Activated CD4-positive, alpha-beta T cell treated with anti-CD3 and anti-CD28 coated beads, Interleukin-2, amount 50 U/mL, for 48 hours (primary cell): ENCODE results near the gene TOMM40L.
"Not testable (repeated sequence)": the region's sequence is repeated elsewhere in the genome, so short reads cannot be mapped to it uniquely, and the experiment has no call there.

Experiments used
- DNase-seq, 2 experiments: peaks; one replicate each; pipeline ENCODE4 v3.0.0-alpha.2; 2020

Gene TOMM40L

DNA sequence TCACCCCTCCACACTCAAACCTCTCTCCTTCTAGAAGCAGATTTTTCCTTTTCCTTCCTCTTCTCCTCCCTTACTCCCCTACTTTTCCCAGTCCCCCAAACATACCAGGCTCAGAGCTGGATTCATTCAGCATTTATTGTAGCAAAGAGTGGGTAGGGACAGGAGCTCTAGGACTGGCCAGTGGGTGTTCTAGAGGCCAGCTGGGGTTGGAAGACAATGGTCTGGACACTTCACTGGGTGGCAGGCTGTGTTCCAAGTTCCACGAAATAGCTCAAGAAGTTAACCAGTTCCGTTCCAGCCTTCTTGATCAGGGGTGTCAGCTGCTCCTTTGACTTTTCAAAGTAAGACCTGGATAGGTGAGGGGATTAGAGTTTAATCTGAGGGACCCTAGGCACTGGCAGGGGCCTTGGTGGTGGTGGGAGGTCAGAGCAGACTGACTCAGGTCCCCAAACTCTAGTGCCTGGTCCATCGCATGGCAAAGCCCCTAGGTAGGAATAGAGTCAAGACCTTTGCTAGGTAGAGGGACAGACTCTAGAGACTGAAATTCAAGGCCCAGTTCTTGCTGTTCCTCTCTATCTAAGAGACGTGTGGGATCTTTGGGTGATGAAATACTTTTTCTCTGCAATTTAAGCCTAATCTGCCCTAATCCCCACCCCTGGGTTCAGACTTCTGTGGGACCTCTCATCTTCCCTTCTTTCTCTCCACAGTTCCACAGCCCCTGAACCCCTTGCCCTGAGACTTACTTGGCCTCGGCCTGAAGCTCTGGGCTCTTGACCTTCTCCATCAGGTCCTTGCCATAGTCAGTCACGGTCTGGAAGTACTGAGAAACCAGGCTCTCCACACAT lies 3.5 kb upstream of the TOMM40L start:
- DNase-seq = no peak

DNA sequence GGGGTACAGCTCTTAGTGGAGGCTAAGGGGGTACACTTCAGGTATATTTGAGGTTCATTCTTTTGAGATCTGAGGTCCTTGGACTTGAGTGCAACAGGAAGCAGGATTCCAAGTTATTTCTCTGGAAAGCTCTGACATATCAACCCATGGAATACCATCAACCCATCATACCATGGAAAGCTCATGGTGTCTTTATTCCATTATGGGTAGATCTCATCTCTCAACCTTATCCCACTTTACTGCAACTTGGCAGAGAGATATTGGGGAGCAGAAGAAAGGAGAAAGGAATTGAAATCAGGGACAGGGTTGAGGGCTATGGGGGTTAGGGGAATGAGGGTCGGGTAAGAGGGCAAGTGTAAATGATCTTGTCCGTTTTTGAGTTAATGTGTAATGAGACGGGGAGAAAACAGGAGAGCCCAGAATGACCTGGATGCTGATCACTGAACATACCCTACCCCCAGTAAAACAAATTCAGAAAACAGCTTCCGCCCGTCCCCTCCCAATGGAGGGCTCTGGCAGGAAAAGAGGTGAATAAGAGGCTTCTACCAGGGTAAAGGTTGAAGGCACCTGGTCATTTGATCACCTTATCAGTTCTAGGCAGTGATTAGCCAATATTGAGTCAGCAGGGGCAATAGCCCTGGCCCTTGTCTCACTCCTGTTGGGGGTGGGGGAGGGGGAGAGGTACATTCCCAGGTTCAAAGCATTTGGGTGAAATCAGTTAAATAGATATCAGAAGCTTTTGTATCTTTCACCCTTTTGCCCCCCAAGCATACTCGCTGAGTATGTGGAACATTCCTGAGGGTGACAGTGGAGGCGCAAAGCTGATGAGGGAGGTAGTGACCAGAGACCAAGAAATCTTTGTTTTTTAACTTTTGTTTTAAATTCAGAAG lies 1.8 kb upstream of the TOMM40L start:
- DNase-seq = no peak

DNA sequence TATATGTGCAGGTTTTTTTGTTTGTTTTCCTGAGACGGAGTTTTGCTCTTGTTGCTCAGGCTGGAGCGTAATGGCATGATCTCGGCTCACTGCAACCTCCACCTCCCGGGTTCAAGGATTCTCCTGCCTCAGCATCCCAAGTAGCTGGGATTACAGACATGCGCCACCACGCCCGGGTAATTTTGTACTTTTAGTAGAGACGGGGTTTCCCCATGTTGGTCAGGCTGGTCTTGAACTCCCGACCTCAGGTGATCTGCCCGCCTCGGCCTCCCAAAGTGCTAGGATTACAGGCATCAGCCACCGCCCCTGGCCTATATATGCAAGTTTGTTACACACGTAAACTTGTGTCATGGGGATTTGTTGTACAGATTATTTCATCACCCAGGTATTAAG lies 1.2 kb upstream of the TOMM40L start:
- DNase-seq = not testable (repeated sequence)

DNA sequence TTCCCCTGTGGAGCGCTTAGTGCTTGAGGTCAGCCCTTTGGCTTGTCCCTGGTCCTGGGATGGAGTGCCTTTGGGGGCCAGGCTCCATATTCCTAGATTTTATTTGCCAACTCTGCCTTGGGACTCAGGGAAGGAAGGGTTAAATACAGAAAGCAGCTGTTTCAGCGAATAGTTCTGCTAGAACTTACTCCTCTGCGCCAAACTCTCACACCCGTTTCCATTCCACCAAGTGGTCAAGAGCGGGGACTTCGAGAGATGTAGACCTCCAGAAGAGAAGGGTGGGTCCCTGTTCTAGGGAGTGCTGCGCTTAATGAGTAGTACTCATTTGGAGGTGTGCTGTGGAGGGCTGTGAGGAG lies 704 bp upstream of the TOMM40L start:
- DNase-seq = no peak

DNA sequence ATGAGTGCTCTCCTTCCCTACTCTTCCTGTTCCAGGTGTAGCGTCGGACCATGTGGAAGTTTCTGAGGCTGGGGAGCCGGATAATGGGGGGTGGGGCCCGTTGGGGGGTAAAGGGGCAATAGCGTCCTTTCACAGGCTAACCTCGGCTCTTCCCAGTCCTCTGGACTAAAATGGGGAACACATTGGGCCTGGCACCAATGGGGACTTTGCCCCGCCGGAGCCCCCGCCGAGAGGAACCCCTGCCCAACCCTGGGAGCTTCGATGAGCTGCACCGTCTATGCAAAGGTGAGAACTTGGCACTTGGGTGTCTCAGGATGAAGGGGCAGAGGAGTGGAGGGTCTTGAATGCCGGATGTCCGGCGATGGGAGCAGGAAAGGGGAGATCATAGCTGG lies 456 bp downstream of the TOMM40L start:
- DNase-seq = peak in 1 of 2 experiments; percentile 18

DNA sequence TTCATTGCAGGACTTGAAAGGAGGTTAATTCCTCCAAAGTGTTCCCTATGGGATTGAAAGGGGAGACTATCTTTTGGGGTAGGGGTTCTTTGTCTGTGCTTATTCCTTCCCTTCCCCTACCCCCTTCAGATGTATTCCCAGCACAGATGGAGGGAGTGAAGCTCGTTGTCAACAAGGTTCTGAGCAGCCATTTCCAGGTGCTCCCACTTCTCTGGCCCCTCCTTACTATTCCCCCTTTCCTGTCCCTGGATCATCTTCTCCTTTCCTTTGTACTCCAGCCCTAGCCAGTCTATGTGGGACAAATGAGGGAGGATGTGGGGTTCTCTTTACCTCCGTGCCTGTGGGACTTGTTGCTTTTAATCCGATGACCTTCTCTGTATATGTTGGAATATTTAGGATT lies 899 bp downstream of the TOMM40L start:
- DNase-seq = no peak

DNA sequence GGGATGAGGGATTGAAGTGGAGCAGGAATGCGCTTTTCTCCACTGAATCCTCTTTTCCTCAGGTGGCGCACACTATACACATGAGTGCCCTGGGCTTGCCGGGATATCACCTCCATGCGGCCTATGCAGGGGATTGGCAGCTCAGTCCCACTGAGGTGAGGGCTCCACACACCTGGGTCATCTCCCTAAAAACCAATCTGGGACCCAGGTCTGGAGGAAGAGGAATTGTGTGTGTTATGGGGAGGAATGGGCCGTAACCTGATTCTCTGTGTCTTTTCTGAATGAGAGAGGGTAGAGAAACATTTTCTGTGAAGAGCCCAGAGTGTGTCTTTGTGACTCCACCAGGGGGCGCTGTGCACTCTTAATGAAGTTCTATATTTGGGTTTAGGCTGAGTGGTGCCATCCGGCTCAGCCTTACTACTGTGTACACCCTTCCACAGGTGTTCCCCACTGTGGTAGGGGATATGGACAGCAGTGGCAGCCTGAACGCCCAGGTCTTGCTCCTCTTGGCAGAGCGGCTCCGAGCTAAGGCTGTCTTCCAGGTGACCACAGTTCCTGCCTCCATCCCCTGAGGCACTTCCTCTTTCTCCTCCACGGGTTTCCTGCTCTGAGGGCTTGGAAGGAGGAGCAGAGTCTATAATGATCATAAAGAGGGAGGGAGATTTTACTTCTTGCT lies 1.5 kb downstream of the TOMM40L start:
- peak; percentile 94 to 95 for DNase-seq

DNA sequence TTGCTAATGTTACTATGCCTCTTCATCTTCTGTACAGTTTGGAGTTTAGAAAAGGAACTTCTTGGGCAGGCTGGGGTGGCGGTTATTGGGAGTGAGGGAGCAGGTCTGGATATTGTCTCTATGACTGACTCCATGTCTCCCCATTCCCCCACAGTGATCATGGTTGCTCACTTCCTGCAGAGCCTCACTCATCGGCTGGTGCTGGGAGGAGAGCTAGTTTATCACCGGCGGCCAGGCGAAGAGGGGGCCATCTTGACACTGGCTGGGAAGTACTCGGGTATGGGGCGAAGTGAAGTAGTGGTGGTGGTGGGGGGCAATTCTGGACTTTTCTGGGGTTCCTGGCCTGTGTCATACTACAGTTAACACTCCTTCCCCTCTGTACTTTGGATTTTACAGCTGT lies 2.2 kb downstream of the TOMM40L start:
- DNase-seq = no peak

DNA sequence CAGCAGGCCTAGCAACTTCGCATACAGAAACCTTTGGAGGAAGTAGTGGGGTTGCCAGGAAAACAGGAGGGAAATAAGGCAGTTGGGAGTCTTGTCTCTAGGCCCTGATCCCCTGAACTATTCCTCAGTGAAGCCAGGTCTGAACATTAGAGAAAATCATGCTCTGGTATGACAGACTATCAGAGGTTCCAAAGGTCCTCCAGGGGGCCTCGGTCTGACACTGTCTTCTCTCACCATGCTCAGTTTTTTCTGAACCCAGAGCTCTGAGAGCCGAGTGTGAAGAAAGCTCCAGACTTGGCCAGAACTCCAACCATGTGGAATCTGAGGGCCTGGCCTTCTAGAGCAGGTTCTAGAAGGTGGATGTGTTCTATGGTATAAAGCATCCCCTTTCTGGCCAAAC lies 4.0 kb downstream of the TOMM40L start:
- no peak for DNase-seq

DNA sequence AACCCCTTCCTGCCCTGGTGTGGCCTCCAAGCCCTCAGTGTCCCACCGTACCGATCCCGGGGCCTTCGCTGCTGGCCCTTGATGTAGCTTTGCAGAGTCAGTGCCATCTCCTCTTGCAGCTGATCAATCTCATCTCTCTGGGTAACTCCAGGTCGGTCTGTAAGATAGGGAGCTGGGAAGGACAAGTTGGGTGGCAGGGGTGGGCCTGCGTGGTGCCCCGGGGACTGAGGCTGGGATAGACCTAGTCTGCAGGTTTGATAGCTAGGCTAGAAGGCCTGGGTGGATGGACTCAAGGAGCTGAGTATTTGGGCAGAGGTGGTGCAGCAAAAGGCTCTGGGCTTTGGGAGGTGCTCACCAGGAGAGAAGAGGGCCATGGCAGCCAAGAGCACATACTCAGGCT lies 4.9 kb downstream of the TOMM40L start:
- no peak for DNase-seq

DNA sequence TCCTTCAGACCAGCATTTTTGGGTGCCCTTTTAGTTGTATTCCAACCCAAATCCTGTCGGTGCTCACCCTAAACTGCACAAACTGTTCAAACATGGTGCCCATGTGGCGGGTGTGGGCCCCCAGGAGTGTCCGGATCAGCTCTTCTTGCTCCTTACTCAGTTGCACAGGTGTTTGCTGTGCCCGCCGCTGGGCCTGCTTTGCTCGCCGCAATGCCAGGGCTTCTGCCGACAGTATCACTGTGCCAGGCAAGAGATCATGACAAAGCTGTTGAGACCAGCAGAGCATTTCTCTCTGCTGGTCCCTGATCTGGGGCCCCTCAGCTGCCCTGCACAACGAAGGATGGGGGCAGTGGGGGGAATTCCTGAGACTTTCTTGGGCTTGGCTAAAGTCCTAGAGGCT lies 7.2 kb downstream of the TOMM40L start:
- no peak for DNase-seq

DNA sequence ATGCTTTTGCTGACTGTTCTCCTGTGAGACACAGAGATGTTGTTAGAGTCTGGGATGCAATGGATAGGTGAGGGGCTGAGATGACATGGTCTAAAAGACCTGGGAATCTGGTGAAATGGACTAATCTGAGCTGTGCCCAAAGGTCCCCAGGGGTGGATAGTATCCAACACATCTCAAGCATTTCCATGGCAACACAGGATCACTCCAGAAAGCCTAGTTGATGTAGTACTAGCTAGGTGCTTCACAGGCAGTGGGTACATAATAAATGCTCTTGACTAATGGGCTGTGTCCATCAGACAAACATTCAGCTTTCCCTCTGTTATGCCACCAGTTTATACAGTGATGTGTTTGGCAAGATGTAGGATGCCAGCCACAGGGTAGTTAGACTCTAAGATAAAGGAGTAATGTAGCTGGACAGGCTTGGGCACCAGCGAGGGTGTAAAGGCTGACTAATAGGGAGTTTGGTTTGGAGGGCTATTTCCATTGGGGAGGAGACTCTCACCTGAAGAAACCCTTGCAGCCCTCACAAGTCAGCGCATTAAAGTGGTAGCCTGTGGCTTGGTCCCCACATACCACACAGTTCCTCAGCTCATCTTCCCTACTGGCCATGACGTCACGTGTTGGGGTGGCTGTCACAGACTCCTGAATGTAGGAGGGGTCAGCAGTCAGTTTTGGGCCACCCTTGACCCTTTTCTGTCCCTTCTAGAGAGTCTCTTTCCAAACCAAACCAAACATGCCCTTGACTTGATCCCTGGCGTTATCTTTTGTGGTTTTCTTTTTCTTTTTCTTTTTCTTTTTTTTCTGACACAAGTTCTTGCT lies 10.3 kb downstream of the TOMM40L start:
- no peak for DNase-seq

DNA sequence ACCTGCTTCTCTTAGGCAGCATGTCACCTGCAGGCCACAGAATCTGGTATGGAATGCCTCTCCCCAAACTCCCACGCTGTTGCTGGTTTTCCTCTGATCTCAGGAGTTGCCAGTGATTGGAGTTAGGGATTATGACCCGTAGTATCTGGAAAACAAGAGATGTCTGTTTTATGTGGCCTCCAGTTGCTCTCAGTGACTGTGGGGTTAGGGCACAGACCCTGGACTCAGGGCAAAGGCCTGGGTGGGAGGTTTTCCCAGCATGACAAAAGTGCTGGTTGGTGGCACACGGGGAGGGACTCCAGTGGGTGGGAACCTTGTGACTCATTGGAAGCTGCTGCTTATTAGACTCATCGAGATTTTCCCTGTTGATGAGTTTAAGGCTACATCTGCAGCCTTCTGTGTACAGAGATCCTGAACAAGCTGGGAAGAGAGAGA lies 12.2 kb downstream of the TOMM40L start, which contains the start of gene NR1I3:
TSS of gene NR1I3 (minus strand) at position 165 of the 435 bp plus-strand sequence. CDS start 1,638 bp downstream, outside the sequence.
- no peak for DNase-seq

DNA sequence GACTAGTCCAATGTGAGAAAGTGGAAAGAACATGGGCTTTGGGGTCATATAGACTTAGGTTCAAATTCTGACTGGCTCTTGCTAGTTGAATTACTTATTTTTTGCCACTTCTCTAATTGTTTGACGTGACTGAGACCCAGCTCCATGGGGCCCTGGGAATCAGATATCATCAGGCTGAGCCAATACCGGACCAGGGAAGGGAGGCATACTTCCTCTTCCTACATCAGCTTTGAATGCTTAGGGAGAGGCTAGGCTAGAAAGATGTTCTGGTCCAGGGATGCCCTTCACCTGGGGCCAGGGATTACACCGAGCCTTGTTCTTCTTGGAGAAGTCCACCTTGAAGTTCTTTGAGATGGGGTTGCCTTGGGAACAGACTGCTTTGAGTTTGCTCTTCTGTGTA lies 15.8 kb downstream of the TOMM40L start:
- no peak for DNase-seq

DNA sequence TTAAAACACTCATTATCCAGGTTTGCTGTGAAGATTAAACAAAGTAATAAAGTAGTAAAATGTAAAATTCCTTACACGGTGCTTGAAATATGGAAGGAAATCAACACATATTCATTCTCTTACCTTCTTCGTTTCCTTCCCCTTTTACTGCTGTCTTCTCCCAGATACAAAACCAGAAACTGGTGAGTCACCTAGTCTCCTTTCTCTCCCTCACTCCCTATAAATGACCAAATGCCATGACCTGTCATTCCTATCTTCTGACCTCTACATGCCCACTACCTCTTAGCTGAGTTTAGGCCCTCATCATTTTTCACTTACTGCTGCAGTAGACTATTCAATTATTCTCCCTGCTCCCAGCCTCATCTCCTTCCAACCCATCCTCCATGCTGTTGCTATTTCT lies 16.5 kb downstream of the TOMM40L start:
- DNase-seq = no peak

DNA sequence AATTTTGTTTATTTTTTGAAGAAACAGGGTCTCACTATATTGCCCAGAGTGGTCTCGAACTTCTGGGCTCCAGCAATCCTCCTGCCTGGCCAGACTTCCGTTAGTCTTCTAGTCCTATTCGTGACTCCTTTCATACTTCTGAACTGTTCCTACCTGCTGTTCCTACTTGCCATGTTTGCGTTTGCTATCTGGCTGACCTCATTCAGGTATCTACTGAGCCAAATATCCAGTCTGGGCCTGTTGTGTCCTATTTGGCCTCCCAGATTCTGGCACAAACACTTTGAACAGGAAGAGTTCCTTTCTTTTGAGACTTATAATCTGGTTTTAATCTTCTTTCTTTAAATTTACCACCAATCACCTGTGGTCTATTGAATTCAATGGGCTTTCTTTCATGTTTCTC lies 19.0 kb downstream of the TOMM40L start:
- DNase-seq = no peak

DNA sequence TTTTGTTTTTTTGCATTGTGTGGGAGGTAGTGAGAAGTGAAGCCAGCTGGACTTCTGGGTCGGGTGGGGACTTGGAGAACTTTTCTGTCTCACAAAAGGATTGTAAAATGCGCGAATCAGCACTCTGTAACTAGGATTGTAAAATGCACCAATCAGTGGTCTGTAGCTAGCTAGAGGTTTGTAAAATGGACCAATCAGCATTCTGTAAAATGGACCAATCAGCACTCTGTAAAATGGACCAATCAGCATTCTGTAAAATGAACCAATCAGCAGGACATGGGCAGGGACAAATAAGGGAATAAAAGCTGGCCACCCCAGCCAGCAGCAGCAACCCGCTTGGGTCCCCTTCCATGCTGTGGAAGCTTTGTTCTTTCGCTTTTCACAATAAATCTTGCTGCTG lies 24.2 kb downstream of the TOMM40L start:
- not testable (repeated sequence) for DNase-seq

DNA sequence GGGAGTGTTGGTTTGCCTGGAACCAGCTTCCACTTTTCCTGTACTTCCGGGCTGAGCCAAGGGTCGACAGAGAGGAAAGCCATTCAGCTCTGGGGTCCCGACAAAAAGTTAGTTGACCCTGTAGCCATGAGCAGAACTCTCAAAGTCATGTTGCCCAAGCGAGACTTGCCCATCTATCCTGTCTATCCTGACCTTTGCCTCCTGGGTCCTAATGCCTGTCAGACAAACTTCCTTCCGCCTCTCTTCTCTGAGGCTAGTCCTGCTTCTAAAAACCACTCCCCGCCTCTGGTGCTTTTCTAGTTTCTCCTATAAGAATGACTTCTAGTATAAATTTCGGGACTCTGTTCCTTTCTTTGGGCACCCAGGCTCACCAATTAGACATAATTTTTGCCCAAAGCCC lies 25.0 kb downstream of the TOMM40L start:
- no peak for DNase-seq

DNA sequence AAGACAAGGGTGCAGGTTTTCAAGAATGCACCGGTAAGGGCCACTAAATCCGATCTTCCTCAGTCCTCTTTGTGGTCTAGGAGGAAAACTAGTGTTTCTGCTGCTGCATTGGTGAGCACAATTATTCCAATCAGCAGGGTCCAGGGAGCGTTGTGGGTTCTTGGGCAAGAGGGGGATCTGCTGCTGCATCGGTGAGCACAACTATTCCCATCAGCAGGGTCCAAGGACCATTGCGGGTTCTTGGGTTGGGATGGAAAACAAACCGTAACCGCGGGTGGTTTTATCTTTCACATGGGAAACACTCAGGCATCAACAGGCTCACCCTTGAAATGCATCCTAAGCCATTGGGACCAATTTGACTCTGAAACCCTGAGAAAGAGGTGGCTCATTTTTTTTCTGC lies 25.7 kb downstream of the TOMM40L start:
- DNase-seq = no peak

DNA sequence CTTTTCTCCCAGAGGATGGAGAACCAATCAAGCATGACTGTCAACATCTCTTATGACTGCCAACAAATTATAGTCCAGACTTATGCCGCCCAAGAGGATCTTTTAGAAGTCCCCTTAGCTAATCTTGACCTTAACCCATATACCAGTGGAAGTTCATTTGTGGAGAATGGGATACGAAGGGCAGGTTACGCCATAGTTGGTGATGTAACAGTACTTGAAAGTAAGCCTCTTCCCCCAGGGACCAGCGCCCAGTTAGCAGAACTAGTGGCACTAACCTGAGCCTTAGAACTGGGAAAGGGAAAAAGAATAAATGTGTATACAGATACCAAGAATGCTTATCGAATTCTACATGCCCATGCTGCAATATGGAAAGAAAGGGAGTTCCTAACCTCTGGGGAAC lies 29.4 kb downstream of the TOMM40L start:
- DNase-seq = not testable (repeated sequence)

DNA sequence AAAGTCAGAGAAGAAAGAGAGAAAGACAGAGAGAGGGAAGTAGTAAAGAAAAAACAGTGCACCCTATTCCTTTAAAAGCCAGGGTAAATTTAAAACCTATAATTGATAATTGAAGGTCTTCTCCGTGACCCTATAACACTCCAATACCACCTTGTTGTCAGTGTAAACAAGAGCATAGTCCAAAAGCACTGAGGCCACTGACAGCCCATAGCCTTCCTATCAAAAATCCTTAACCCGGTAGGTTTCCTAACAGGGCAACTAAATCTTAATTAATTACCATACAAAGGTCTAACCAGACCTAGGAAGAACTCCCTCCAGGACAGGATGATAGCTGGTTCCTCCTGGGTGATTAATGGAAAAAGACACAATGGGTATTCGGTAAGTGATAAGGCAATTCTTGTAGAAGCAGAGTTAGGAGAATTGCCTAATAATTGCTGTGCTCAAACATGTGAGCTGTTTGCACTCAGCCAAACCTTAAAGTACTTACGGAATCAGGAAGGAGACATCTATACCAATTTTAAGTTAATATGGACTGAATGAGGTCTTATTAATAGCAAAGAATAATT lies 30.2 kb downstream of the TOMM40L start:
- not testable (repeated sequence) for DNase-seq

DNA sequence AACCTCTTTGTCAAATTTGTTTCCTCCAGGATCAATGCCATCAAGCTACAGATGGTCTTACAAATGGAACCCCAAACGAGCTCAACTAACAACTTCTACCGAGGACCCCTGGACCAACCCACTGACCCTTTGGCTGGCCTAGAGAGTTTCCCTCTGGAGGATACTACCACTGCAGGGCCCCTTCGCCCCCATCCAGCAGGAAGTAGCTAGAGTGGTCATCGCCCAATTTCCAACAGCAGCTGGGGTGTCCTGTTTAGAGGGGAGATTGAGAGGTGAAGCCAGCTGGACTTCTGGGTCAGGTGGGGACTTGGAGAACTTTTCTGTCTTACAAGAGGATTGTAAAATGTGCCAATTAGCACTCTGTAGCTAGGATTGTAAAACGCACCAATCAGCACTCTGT lies 31.2 kb downstream of the TOMM40L start:
- DNase-seq = not testable (repeated sequence)
